ENCODE results near the gene GALNT10.

GALNT10 gene

DNA sequence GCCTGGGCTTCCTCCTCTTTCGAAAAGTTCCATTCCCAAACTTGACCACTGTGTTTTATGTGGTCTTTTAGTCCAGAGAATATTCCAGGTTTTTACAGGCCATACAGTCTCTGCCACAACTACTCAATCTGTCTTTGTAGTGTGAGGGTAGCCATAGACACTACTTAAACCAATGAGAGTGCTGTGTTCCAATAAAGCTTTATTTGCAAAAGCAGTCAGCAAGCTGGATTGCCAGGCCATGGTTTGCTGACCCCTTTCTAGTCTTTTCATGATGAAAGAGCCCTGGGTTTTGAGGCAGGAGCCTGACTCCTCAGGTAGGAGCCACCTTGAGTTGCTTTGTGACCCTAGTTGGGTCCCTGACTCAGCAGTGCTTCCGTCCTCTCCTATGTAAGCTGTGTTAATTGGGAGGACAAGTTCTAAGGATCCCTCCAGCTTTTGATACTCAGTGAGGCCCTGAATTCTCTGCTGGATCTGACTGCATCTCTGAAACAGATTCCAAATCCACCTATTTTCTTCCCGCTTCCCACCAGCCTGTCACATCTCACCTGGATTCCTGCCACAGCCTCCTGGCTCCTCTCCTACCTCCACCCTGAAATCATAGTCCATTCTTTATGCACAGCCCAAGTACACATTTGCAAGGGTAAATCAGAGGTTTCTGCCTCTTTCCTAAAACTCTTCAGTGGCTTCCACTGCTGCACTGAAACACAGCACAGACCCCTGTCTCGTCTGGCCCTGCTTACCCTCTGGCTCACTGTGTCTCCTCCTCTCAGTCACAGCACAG is 13.5 kb downstream of the GALNT10 start:
- Histone ChIP-seq H3K79me1 (ENCODE audit: low read depth, low read length) (no peaks in the 10 kb centered on the region), H3K4me2 (ENCODE audit: insufficient read depth, low read length, poor library complexity, severe bottlenecking) (no peak overlapping the region), H3K27ac (replicated peaks; ENCODE audit: low read length) (no peak overlapping the region), H3K36me3 (replicated peaks in 1 of 2; ENCODE audit: control insufficient read depth in 2 of 2, insufficient read depth in 2 of 2, low read length in 2 of 2) (peaks cover 0 to 12% of the 10 kb centered on the region in 2 donors), H2BK15ac (ENCODE audit: low read length) (no peak overlapping the region), H3K4ac (ENCODE audit: low read length) (no peak overlapping the region), H2AFZ (ENCODE audit: low read length) (no peak overlapping the region), H3K4me1 (ENCODE audit: control insufficient read depth in 2 of 2, insufficient read depth in 1 of 2, low read depth in 1 of 2, low read length in 2 of 2) (peaks cover 3 to 7% of the 10 kb centered on the region in 2 donors), H2BK120ac (ENCODE audit: low read depth, low read length) (no peak overlapping the region), H3K14ac (ENCODE audit: low read length) (no peak overlapping the region), H3K9ac (ENCODE audit: low read depth, low read length, poor library complexity) (no peak overlapping the region), H2BK5ac (ENCODE audit: low read length) (no peak overlapping the region), H3K18ac (ENCODE audit: low read length) (no peak overlapping the region), H2AK5ac (ENCODE audit: low read depth, low read length) (no peak overlapping the region), H4K91ac (ENCODE audit: low read depth, low read length, poor library complexity) (no peak overlapping the region), H3K23ac (ENCODE audit: low read depth, low read length, poor library complexity) (no peak overlapping the region), H3K9me3 (replicated peaks in 1 of 2; ENCODE audit: control insufficient read depth in 2 of 2, insufficient read depth in 1 of 2, low read depth in 1 of 2, low read length in 2 of 2) (peaks cover 0 to 2% of the 10 kb centered on the region in 2 donors), H4K8ac (ENCODE audit: low read depth, low read length) (no peak overlapping the region), H3K4me3 (ENCODE audit: low read length in 2 of 2) (no peak overlapping the region), H3K27me3 (ENCODE audit: control insufficient read depth in 3 of 3, insufficient read depth in 3 of 3, low read depth in 1 of 3, low read length in 3 of 3) (no peaks in the 10 kb centered on the region), H2BK12ac (ENCODE audit: low read length) (no peak overlapping the region)
- no peak for DNase-seq (ENCODE audit: low spot score)
- no CpG with 5 or more reads among the region's 4 CpGs for WGBS, 2 donors (ENCODE audit: extremely low coverage in 2 of 2, insufficient read length in 2 of 2, insufficient replicate concordance in 1 of 2)

DNA sequence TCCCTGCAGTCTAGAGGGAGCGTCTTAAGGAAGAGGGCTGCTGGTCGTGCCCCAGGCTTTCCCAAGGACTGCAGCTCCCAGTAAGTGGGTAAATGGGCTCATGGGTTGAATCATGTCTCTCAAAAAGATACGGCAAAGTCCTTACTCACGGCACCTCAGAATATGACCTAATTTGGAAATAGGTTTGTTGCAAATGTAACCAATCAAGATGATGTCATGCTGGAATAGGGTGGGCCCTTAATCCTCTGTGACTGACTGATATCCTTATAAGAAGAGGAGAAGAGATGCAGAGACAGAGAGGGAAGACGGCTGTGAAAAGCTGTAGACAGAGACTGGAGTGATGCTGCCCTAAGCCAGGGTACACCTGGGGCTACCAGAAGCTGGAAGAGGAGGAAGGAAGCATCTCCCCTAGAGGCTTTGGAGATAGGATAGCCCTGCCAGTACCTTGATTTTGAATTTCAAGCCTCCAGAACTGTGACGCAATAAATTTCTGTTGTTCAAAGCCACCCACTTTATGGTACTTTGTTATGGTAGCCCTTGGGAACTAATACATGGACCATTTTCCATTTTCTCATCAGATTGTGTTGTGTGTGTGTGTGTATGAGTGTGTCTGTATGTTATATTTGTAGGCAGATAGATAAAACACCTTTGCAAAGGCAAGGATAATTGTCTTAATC is 15.0 kb downstream of the GALNT10 start:
- Histone ChIP-seq H3K79me1 (ENCODE audit: low read depth, low read length) (no peaks in the 10 kb centered on the region), H3K4me2 (ENCODE audit: insufficient read depth, low read length, poor library complexity, severe bottlenecking) (no peak overlapping the region), H3K4me1 (ENCODE audit: control insufficient read depth in 2 of 2, insufficient read depth in 1 of 2, low read depth in 1 of 2, low read length in 2 of 2) (peaks cover 6 to 8% of the 10 kb centered on the region in 2 donors), H3K4ac (ENCODE audit: low read length) (no peak overlapping the region), H2AFZ (ENCODE audit: low read length) (no peak overlapping the region), H3K27ac (replicated peaks; ENCODE audit: low read length) (no peak overlapping the region), H3K9ac (ENCODE audit: low read depth, low read length, poor library complexity) (no peak overlapping the region), H2BK15ac (ENCODE audit: low read length) (no peak overlapping the region), H3K27me3 (ENCODE audit: control insufficient read depth in 3 of 3, insufficient read depth in 3 of 3, low read depth in 1 of 3, low read length in 3 of 3) (no peaks in the 10 kb centered on the region), H3K14ac (ENCODE audit: low read length) (no peak overlapping the region), H4K8ac (ENCODE audit: low read depth, low read length) (no peak overlapping the region), H3K18ac (ENCODE audit: low read length) (no peak overlapping the region), H2BK12ac (ENCODE audit: low read length) (no peak overlapping the region), H2AK5ac (ENCODE audit: low read depth, low read length) (no peak overlapping the region), H3K36me3 (replicated peaks in 1 of 2; ENCODE audit: control insufficient read depth in 2 of 2, insufficient read depth in 2 of 2, low read length in 2 of 2) (peaks cover 2 to 9% of the 10 kb centered on the region in 2 donors), H2BK5ac (ENCODE audit: low read length) (no peak overlapping the region), H3K23ac (ENCODE audit: low read depth, low read length, poor library complexity) (no peak overlapping the region), H2BK120ac (ENCODE audit: low read depth, low read length) (no peak overlapping the region), H4K91ac (ENCODE audit: low read depth, low read length, poor library complexity) (no peak overlapping the region), H3K4me3 (ENCODE audit: low read length in 2 of 2) (no peak overlapping the region), H3K9me3 (replicated peaks in 1 of 2; ENCODE audit: control insufficient read depth in 2 of 2, insufficient read depth in 1 of 2, low read depth in 1 of 2, low read length in 2 of 2) (peaks cover 2 to 4% of the 10 kb centered on the region in 2 donors)
- no peak for DNase-seq (ENCODE audit: low spot score)
- no CpG with 5 or more reads among the region's 6 CpGs for WGBS, 2 donors (ENCODE audit: extremely low coverage in 2 of 2, insufficient read length in 2 of 2, insufficient replicate concordance in 1 of 2)

DNA sequence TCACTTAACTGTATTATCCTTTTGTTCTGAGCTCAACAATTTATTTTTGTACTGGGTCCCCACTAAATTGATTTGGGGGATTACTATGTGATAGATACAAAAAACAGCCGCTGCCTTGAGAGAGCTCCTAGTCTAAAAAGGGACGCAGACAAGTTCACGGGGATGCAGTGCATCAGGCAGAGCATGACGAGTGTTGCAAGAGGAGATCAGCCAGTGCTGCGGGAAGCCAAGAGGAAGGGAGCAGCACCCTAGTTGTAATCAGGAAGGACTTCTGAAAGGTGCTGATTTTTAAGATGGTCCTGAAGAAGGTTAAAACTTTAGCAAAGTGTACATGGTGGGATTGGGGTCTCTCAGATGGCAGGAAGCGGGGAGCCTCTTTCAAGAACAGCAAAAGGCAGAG is 15.8 kb downstream of the GALNT10 start:
- H2BK120ac ChIP-seq (ENCODE audit: low read depth, low read length): no peak overlapping the region
- no peak overlapping the region for H3K14ac ChIP-seq (ENCODE audit: low read length)
- no peak overlapping the region for H3K23ac ChIP-seq (ENCODE audit: low read depth, low read length, poor library complexity)
- H3K4me3 ChIP-seq (ENCODE audit: low read length in 2 of 2): no peak overlapping the region
- H3K18ac ChIP-seq (ENCODE audit: low read length): no peak overlapping the region
- no peak overlapping the region for H4K91ac ChIP-seq (ENCODE audit: low read depth, low read length, poor library complexity)
- H3K4ac ChIP-seq (ENCODE audit: low read length): no peak overlapping the region
- H2AFZ ChIP-seq (ENCODE audit: low read length): no peak overlapping the region
- H3K27ac ChIP-seq (replicated peaks; ENCODE audit: low read length): no peak overlapping the region
- H3K9me3 ChIP-seq (replicated peaks in 1 of 2; ENCODE audit: control insufficient read depth in 2 of 2, insufficient read depth in 1 of 2, low read depth in 1 of 2, low read length in 2 of 2): peaks cover 2 to 4% of the 10 kb centered on the region in 2 donors
- WGBS, 2 donors (ENCODE audit: extremely low coverage in 2 of 2, insufficient read length in 2 of 2, insufficient replicate concordance in 1 of 2): no CpG with 5 or more reads among the region's 6 CpGs
- H3K79me1 ChIP-seq (ENCODE audit: low read depth, low read length): no peaks in the 10 kb centered on the region
- H2BK15ac ChIP-seq (ENCODE audit: low read length): no peak overlapping the region
- no peak overlapping the region for H2BK5ac ChIP-seq (ENCODE audit: low read length)
- no peak overlapping the region for H2BK12ac ChIP-seq (ENCODE audit: low read length)
- H2AK5ac ChIP-seq (ENCODE audit: low read depth, low read length): no peak overlapping the region
- H4K8ac ChIP-seq (ENCODE audit: low read depth, low read length): no peak overlapping the region
- H3K4me1 ChIP-seq (ENCODE audit: control insufficient read depth in 2 of 2, insufficient read depth in 1 of 2, low read depth in 1 of 2, low read length in 2 of 2): peaks cover 6 to 8% of the 10 kb centered on the region in 2 donors
- H3K36me3 ChIP-seq (replicated peaks in 1 of 2; ENCODE audit: control insufficient read depth in 2 of 2, insufficient read depth in 2 of 2, low read length in 2 of 2): peaks cover 2 to 9% of the 10 kb centered on the region in 2 donors
- no peak overlapping the region for H3K9ac ChIP-seq (ENCODE audit: low read depth, low read length, poor library complexity)
- no peak overlapping the region for H3K4me2 ChIP-seq (ENCODE audit: insufficient read depth, low read length, poor library complexity, severe bottlenecking)
- no peak for DNase-seq (ENCODE audit: low spot score)
- no peaks in the 10 kb centered on the region for H3K27me3 ChIP-seq (ENCODE audit: control insufficient read depth in 3 of 3, insufficient read depth in 3 of 3, low read depth in 1 of 3, low read length in 3 of 3)

DNA sequence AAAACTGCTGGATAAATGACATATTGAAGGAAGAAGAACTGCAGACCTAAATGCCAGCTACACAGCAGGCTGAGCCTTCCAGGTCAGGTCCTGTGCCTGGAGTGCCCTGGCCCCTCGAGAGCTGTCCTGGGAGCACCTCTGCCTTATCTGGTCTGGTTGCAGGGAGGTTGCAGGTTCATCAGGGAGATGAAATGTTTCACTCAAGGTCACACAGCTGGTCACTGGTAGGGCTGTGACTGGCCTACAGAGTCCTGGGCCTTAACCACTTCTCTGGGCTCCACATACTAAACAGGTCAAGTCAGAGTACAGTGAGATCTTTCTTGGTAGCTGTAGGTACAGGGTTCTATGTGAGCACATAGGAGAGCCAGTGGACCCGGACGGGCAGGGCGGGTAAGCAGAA is 16.7 kb downstream of the GALNT10 start:
- no CpG with 5 or more reads among the region's 4 CpGs for WGBS, 2 donors (ENCODE audit: extremely low coverage in 2 of 2, insufficient read length in 2 of 2, insufficient replicate concordance in 1 of 2)
- Histone ChIP-seq H3K18ac (ENCODE audit: low read length) (no peak overlapping the region), H2BK120ac (ENCODE audit: low read depth, low read length) (no peak overlapping the region), H2AK5ac (ENCODE audit: low read depth, low read length) (no peak overlapping the region), H3K4ac (ENCODE audit: low read length) (no peak overlapping the region), H2BK5ac (ENCODE audit: low read length) (no peak overlapping the region), H3K36me3 (replicated peaks in 1 of 2; ENCODE audit: control insufficient read depth in 2 of 2, insufficient read depth in 2 of 2, low read length in 2 of 2) (peaks cover 2 to 18% of the 10 kb centered on the region in 2 donors), H3K4me2 (ENCODE audit: insufficient read depth, low read length, poor library complexity, severe bottlenecking) (no peak overlapping the region), H2AFZ (ENCODE audit: low read length) (no peak overlapping the region), H3K4me3 (ENCODE audit: low read length in 2 of 2) (no peak overlapping the region), H3K27ac (replicated peaks; ENCODE audit: low read length) (no peak overlapping the region), H4K8ac (ENCODE audit: low read depth, low read length) (no peak overlapping the region), H4K91ac (ENCODE audit: low read depth, low read length, poor library complexity) (no peak overlapping the region), H3K4me1 (ENCODE audit: control insufficient read depth in 2 of 2, insufficient read depth in 1 of 2, low read depth in 1 of 2, low read length in 2 of 2) (peaks cover 6 to 8% of the 10 kb centered on the region in 2 donors), H3K14ac (ENCODE audit: low read length) (no peak overlapping the region), H3K79me1 (ENCODE audit: low read depth, low read length) (no peaks in the 10 kb centered on the region), H2BK15ac (ENCODE audit: low read length) (no peak overlapping the region), H3K23ac (ENCODE audit: low read depth, low read length, poor library complexity) (no peak overlapping the region), H3K9ac (ENCODE audit: low read depth, low read length, poor library complexity) (no peak overlapping the region), H2BK12ac (ENCODE audit: low read length) (no peak overlapping the region), H3K27me3 (ENCODE audit: control insufficient read depth in 3 of 3, insufficient read depth in 3 of 3, low read depth in 1 of 3, low read length in 3 of 3) (no peaks in the 10 kb centered on the region), H3K9me3 (replicated peaks in 1 of 2; ENCODE audit: control insufficient read depth in 2 of 2, insufficient read depth in 1 of 2, low read depth in 1 of 2, low read length in 2 of 2) (peaks cover 2 to 4% of the 10 kb centered on the region in 2 donors)
- no peak for DNase-seq (ENCODE audit: low spot score)
